H9 (cell line): Measurements from ENCODE around the gene HDLBP. TPM values are rescaled to one million over a fixed set of nuclear protein-coding genes. Genes with fewer than 3 reads are reported as not detected.

ENCODE experiments used
- DNase-seq: peaks from one replicate; pipeline ENCODE4 v3.0.0-alpha.2; 2017
- H2AFZ ChIP-seq: one replicate; pipeline ENCODE4 v1.6.1; 2013; ENCODE audit warnings: mild to moderate bottlenecking, low read length, control low read depth, moderate library complexity
- H2AK5ac ChIP-seq: 2 replicates; pipeline ENCODE4 v1.6.1; 2013; ENCODE audit warnings: low read length, control low read depth, mixed read lengths; ENCODE audit not compliant: insufficient read length
- H2BK120ac ChIP-seq: one replicate; pipeline ENCODE4 v1.6.1; 2013; ENCODE audit warnings: low read depth, mild to moderate bottlenecking, low read length, control low read depth, inconsistent platforms; ENCODE audit not compliant: poor library complexity, severe bottlenecking
- H2BK12ac ChIP-seq: 2 replicates; pipeline ENCODE4 v1.6.1; 2013; ENCODE audit warnings: low read length, control low read depth, mixed read lengths, low read depth; ENCODE audit not compliant: insufficient read length
- H2BK15ac ChIP-seq: 2 replicates; pipeline ENCODE4 v1.6.1; 2013; ENCODE audit warnings: low read depth, low read length, control low read depth
- H2BK20ac ChIP-seq: one replicate; pipeline ENCODE4 v1.6.1; 2013; ENCODE audit warnings: low read depth, mild to moderate bottlenecking, low read length, control low read depth, inconsistent platforms; ENCODE audit not compliant: poor library complexity, severe bottlenecking
- H2BK5ac ChIP-seq: 2 replicates; pipeline ENCODE4 v1.6.1; 2013; ENCODE audit warnings: low read length, control low read depth, mixed read lengths; ENCODE audit not compliant: insufficient read length
- H3K14ac ChIP-seq: 2 replicates; pipeline ENCODE4 v1.6.1; 2013; ENCODE audit warnings: low read length, control low read depth; ENCODE audit not compliant: insufficient read depth
- H3K18ac ChIP-seq: 2 replicates; pipeline ENCODE4 v1.6.1; 2013; ENCODE audit warnings: low read depth, mild to moderate bottlenecking, mixed read lengths, low read length, control low read depth; ENCODE audit not compliant: insufficient read length
- H3K23ac ChIP-seq: 2 replicates; pipeline ENCODE4 v1.6.1; 2013; ENCODE audit warnings: low read length, control low read depth, mixed read lengths, low read depth; ENCODE audit not compliant: insufficient read length
- H3K23me2 ChIP-seq: 2 replicates; pipeline ENCODE4 v1.6.1; 2013; ENCODE audit warnings: low read depth, mild to moderate bottlenecking, mixed read lengths, low read length, control low read depth; ENCODE audit not compliant: insufficient read length, poor library complexity, severe bottlenecking
- H3K27ac ChIP-seq: 2 replicates; pipeline ENCODE4 v1.5.1; 2013; ENCODE audit warnings: low read length, control low read depth, mixed read lengths, low read depth; ENCODE audit not compliant: insufficient read length
- H3K27me3 ChIP-seq: 2 replicates; pipeline ENCODE4 v1.6.1; 2013; ENCODE audit warnings: low read length, control low read depth, inconsistent platforms; ENCODE audit not compliant: insufficient read depth
- H3K4ac ChIP-seq: 2 replicates; pipeline ENCODE4 v1.6.1; 2013; ENCODE audit warnings: low read depth, mild to moderate bottlenecking, control low read depth, inconsistent platforms, low read length, moderate library complexity
- H3K4me1 ChIP-seq: 2 replicates; pipeline ENCODE4 v1.6.1; 2013; ENCODE audit warnings: low read length, control low read depth, inconsistent platforms; ENCODE audit not compliant: insufficient read depth
- H3K4me2 ChIP-seq: 2 replicates; pipeline ENCODE4 v1.6.1; 2013; ENCODE audit warnings: low read length, control low read depth, mixed read lengths; ENCODE audit not compliant: insufficient read length, insufficient read depth
- H3K56ac ChIP-seq: 2 replicates; pipeline ENCODE4 v1.6.1; 2013; ENCODE audit warnings: low read depth, mild to moderate bottlenecking, mixed read lengths, low read length, control low read depth; ENCODE audit not compliant: insufficient read length
- H3K79me1 ChIP-seq: 2 replicates; pipeline ENCODE4 v1.6.1; 2013; ENCODE audit warnings: low read depth, mild to moderate bottlenecking, moderate library complexity, low read length, control low read depth, inconsistent platforms; ENCODE audit not compliant: insufficient read depth, poor library complexity, severe bottlenecking
- H3K79me2 ChIP-seq: 2 replicates; pipeline ENCODE4 v1.6.1; 2013; ENCODE audit warnings: low read length, control low read depth, inconsistent platforms; ENCODE audit not compliant: insufficient read depth
- H3K9ac ChIP-seq: 2 replicates; pipeline ENCODE4 v1.6.1; 2013; ENCODE audit warnings: low read length, control low read depth, mixed read lengths; ENCODE audit not compliant: insufficient read length; ENCODE audit errors: extremely low read depth
- H3K9me3 ChIP-seq: one replicate; pipeline ENCODE4 v1.6.1; 2013; ENCODE audit warnings: low read depth, low read length, inconsistent platforms; ENCODE audit not compliant: control insufficient read depth
- H3T11ph ChIP-seq: one replicate; pipeline ENCODE4 v1.6.1; 2013; ENCODE audit warnings: mild to moderate bottlenecking, low read length, control low read depth, inconsistent platforms
- H4K20me1 ChIP-seq: one replicate; pipeline ENCODE4 v1.6.1; 2013; ENCODE audit not compliant: control insufficient read depth, insufficient read length, insufficient read depth
- H4K5ac ChIP-seq: 2 replicates; pipeline ENCODE4 v1.6.1; 2013; ENCODE audit warnings: low read depth, mild to moderate bottlenecking, mixed read lengths, low read length, control low read depth; ENCODE audit not compliant: insufficient read length
- H4K8ac ChIP-seq: replicated peaks from 2 replicates; pipeline ENCODE4 v1.6.1; 2013; ENCODE audit warnings: low read length, control low read depth, mixed read lengths, low read depth; ENCODE audit not compliant: insufficient read length
- H4K91ac ChIP-seq: 2 replicates; pipeline ENCODE4 v1.6.1; 2013; ENCODE audit warnings: low read depth, mild to moderate bottlenecking, moderate library complexity, mixed read lengths, low read length, control low read depth; ENCODE audit not compliant: insufficient read length
- H3K27ac Mint-ChIP-seq, 3 experiments: 2 replicates in 2 of 3; 3 replicates in 1 of 3; pipeline ENCODE4 v1.8.0; 2020 to 2021; ENCODE audit warnings: mixed read lengths in 3 of 3, mild to moderate bottlenecking in 1 of 3, moderate library complexity in 1 of 3
- H3K27me3 Mint-ChIP-seq: 2 replicates; pipeline ENCODE4 v1.8.0; 2021; ENCODE audit warnings: low read depth, mild to moderate bottlenecking, moderate library complexity, mixed read lengths
- H3K36me3 Mint-ChIP-seq, 3 experiments: 2 replicates in 2 of 3; 3 replicates in 1 of 3; pipeline ENCODE4 v1.8.0; 2020 to 2021; ENCODE audit warnings: low read depth in 3 of 3, mixed read lengths in 3 of 3; ENCODE audit not compliant: insufficient read depth in 1 of 3
- H3K4me1 Mint-ChIP-seq, 2 experiments: 2 replicates each; pipeline ENCODE4 v1.8.0; 2020; ENCODE audit warnings: mixed read lengths in 2 of 2
- H3K4me3 Mint-ChIP-seq, 2 experiments: 2 replicates in 1 of 2; 3 replicates in 1 of 2; pipeline ENCODE4 v1.8.0; 2020 to 2021; ENCODE audit warnings: mild to moderate bottlenecking in 2 of 2, mixed read lengths in 2 of 2, moderate library complexity in 1 of 2
- H3K9me3 Mint-ChIP-seq, 2 experiments: 2 replicates in 1 of 2; 3 replicates in 1 of 2; pipeline ENCODE4 v1.8.0; 2020; ENCODE audit warnings: mild to moderate bottlenecking in 2 of 2, mixed read lengths in 2 of 2, moderate library complexity in 1 of 2
- WGBS: extraction: QIAGEN DNeasy Blood & Tissue Kit; methylation state at CpG from one replicate; pipeline ENCODE4 v1.1.7; 2013; ENCODE audit warnings: missing lambda C conversion rate, low lambda C conversion rate, mixed read lengths; ENCODE audit not compliant: insufficient read length; ENCODE audit errors: extremely low coverage; 5-methylcytosine and 5-hydroxymethylcytosine counted together
- total RNA-seq: library from RNA; stranded (reverse); gene quantifications from 2 replicates; pipeline ENCODE4 v1.2.1, GENCODE V29; 2021
- TF ChIP-seq, protein P1 (sequence below): fragments of 200-600 bp; sonication (generic); conservative IDR thresholded peaks from 3 replicates; pipeline ENCODE4 v1.8.0; 2021; ENCODE audit warnings: antibody characterized with exemption, mild to moderate bottlenecking

HDLBP gene
- total RNA-seq, 1 experiment from 2014 or later, result 364 TPM

DNA sequence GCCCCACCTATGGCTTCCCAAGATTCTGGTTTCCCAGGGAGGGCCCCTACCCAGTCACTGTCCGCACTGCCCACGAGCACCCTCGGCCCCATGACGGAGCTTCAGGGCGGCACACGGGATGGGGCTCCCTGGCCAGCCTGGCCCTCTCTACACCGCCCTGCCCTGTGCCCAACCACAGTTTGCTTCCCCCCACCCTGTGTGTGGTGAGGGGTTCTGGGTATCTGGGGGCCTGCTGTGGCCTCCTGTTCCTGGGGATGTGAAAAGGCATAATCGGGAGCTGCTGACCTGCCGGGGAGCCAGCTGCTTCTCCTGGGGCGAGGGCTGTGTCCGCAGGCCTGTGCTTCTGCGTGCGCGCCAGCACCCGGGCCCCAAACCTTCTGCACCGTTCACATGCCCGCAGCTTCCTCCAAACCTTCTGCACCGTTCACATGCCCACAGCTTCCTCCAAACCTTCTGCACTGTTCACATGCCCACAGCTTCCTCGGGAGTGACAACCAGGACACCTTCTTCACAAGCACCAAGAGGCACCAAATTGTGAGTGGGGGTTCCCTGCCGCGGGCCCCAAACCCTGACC lies 114.6 kb downstream of the HDLBP start:
- no peak overlapping the region for H2BK120ac ChIP-seq
- H3K4me1 ChIP-seq, result no peaks in the 10 kb centered on the region
- H2BK15ac ChIP-seq, result no peak overlapping the region
- DNase-seq, result no peak
- H3K27me3 ChIP-seq, result no peaks in the 10 kb centered on the region
- H4K91ac ChIP-seq, result no peak overlapping the region
- no peaks in the 10 kb centered on the region; a peak in 1 of 7 replicates for H3K36me3 Mint-ChIP-seq
- H3K4me1 Mint-ChIP-seq, result peaks cover 0 to 4% of the 10 kb centered on the region in 2 experiments; a peak in 1 of 4 replicates
- H4K5ac ChIP-seq, result no peak overlapping the region
- H4K8ac ChIP-seq, result no peak overlapping the region
- H3K79me1 ChIP-seq, result no peaks in the 10 kb centered on the region
- no peaks in the 10 kb centered on the region for H3K79me2 ChIP-seq
- no peak overlapping the region for H2BK5ac ChIP-seq
- no peaks in the 10 kb centered on the region for H3K9me3 ChIP-seq
- no peak overlapping the region for H3K27ac ChIP-seq
- H4K20me1 ChIP-seq, result no peaks in the 10 kb centered on the region
- no peak overlapping the region for H2BK20ac ChIP-seq
- H3K4me2 ChIP-seq, result no peak overlapping the region
- H3K27ac Mint-ChIP-seq, result peak overlapping the region in 2 of 3 experiments; percentile 67; a peak in 1 of 7 replicates
- no peak overlapping the region for H2AFZ ChIP-seq
- H3K14ac ChIP-seq, result no peak overlapping the region
- no CpG with 5 or more reads among the region's 21 CpGs for WGBS
- no peak overlapping the region for H3K56ac ChIP-seq
- no peak overlapping the region for H3K9ac ChIP-seq
- TF ChIP-seq, protein P1, sequence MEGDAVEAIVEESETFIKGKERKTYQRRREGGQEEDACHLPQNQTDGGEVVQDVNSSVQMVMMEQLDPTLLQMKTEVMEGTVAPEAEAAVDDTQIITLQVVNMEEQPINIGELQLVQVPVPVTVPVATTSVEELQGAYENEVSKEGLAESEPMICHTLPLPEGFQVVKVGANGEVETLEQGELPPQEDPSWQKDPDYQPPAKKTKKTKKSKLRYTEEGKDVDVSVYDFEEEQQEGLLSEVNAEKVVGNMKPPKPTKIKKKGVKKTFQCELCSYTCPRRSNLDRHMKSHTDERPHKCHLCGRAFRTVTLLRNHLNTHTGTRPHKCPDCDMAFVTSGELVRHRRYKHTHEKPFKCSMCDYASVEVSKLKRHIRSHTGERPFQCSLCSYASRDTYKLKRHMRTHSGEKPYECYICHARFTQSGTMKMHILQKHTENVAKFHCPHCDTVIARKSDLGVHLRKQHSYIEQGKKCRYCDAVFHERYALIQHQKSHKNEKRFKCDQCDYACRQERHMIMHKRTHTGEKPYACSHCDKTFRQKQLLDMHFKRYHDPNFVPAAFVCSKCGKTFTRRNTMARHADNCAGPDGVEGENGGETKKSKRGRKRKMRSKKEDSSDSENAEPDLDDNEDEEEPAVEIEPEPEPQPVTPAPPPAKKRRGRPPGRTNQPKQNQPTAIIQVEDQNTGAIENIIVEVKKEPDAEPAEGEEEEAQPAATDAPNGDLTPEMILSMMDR, result no peak
- no peak overlapping the region for H2BK12ac ChIP-seq
- H3K4me3 Mint-ChIP-seq, result no peak overlapping the region
- H3K18ac ChIP-seq, result no peak overlapping the region
- H2AK5ac ChIP-seq, result no peak overlapping the region
- H3K9me3 Mint-ChIP-seq, result no peaks in the 10 kb centered on the region
- no peak overlapping the region for H3T11ph ChIP-seq
- H3K27me3 Mint-ChIP-seq, result no peaks in the 10 kb centered on the region; the same call in none of the 2 replicates
- no peaks in the 10 kb centered on the region for H3K23me2 ChIP-seq
- H3K23ac ChIP-seq, result no peak overlapping the region
- no peak overlapping the region for H3K4ac ChIP-seq
